ENCODE results near the gene FAM236A.
"Not testable (repeated sequence)": the region's sequence is repeated elsewhere in the genome, so short reads cannot be mapped to it uniquely, and the experiment has no call there.

FAM236A gene

GRCh38 chrX:72937906-72938305 lies at the start of gene FAM236A:
FAM236A (plus strand) TSS chrX:72938206; CDS start chrX:72938263, 57 bp downstream.
- not testable (repeated sequence) for DNase-seq

GRCh38 chrX:72889740-72890139 lies 48.3 kb upstream of the FAM236A start:
- DNase-seq, result not testable (repeated sequence)

GRCh38 chrX:72912315-72912714 lies 25.7 kb upstream of the FAM236A start, which contains the start of gene FAM236C:
FAM236C (plus strand) TSS chrX:72912615; CDS start chrX:72912715, 100 bp downstream.
- DNase-seq, result not testable (repeated sequence)

GRCh38 chrX:72916096-72916495 lies 21.9 kb upstream of the FAM236A start:
- DNase-seq, result not testable (repeated sequence)

GRCh38 chrX:72932283-72932682 lies 5.7 kb upstream of the FAM236A start:
- not testable (repeated sequence) for DNase-seq

GRCh38 chrX:72936455-72936854 lies 1.6 kb upstream of the FAM236A start:
- not testable (repeated sequence) for DNase-seq

- DNase-seq, result not testable (repeated sequence)
Observed at GRCh38 chrX:72936882-72937455, 1.0 kb upstream of the FAM236A start.

GRCh38 chrX:72942272-72942671 lies 4.3 kb downstream of the FAM236A start:
- DNase-seq, result not testable (repeated sequence)

- DNase-seq, result not testable (repeated sequence)
Observed at GRCh38 chrX:72943035-72943818, 5.2 kb downstream of the FAM236A start.

GRCh38 chrX:72943819-72944169 lies 5.8 kb downstream of the FAM236A start, which contains the start of gene DMRTC1:
DMRTC1 (minus strand) TSS chrX:72943837; CDS start chrX:72875694, 68,143 bp downstream.
- not testable (repeated sequence) for DNase-seq

- DNase-seq, result not testable (repeated sequence)
Observed at GRCh38 chrX:72959971-72960370, 22.0 kb downstream of the FAM236A start.

- DNase-seq, result not testable (repeated sequence)
Observed at GRCh38 chrX:72971859-72972258, 33.9 kb downstream of the FAM236A start.

- not testable (repeated sequence) for DNase-seq
Observed at GRCh38 chrX:72974885-72975284, 36.9 kb downstream of the FAM236A start.

- not testable (repeated sequence) for DNase-seq
Observed at GRCh38 chrX:72980894-72981469, 43.0 kb downstream of the FAM236A start.

Measured in NCI-H524 treated with DMSO at 0.1 percent for 48 hours (cell line).